Neural crest cell (in vitro differentiated cells): ENCODE results near the gene IL17RE. TPM values are rescaled to one million over a fixed set of nuclear protein-coding genes. Genes with fewer than 3 reads are reported as not detected.

Source experiments
- DNase-seq: peaks from one replicate; pipeline ENCODE4 v3.0.0; 2021; ENCODE audit warnings: low read depth, mixed read lengths, low spot score
- H3K27ac Mint-ChIP-seq: one replicate; pipeline ENCODE4 v1.8.0; 2021; ENCODE audit warnings: mild to moderate bottlenecking, mixed read lengths; ENCODE audit not compliant: unreplicated experiment
- H3K27me3 Mint-ChIP-seq: 2 replicates; pipeline ENCODE4 v1.8.0; 2021; ENCODE audit warnings: low read depth, mild to moderate bottlenecking, mixed read lengths
- H3K36me3 Mint-ChIP-seq: 2 replicates; pipeline ENCODE4 v1.8.0; 2021; ENCODE audit warnings: low read depth, mild to moderate bottlenecking, mixed read lengths
- H3K4me1 Mint-ChIP-seq: 2 replicates; pipeline ENCODE4 v1.8.0; 2021; ENCODE audit warnings: mixed read lengths
- H3K4me3 Mint-ChIP-seq: one replicate; pipeline ENCODE4 v1.8.0; 2021; ENCODE audit warnings: mild to moderate bottlenecking, mixed read lengths
- H3K9me3 Mint-ChIP-seq: 2 replicates; pipeline ENCODE4 v1.8.0; 2021; ENCODE audit warnings: mixed read lengths
- CTCF ChIP-seq: fragments of 200-600 bp; sonication (generic); conservative IDR thresholded peaks from 2 replicates; pipeline ENCODE4 v1.5.0; 2021; ENCODE audit warnings: antibody characterized with exemption, mild to moderate bottlenecking
- total RNA-seq: library from RNA; stranded (reverse); gene quantifications from 2 replicates; pipeline ENCODE4 v1.2.1, GENCODE V29; 2021

Gene IL17RE
- total RNA-seq, 1 donor from 2014 or later = 1.7 TPM

GRCh38 chr3:9884555-9885165 is 18.0 kb upstream of the IL17RE start:
- H3K36me3 Mint-ChIP-seq = no peaks in the 10 kb centered on the region
- H3K4me1 Mint-ChIP-seq = no peaks in the 10 kb centered on the region
- no peak overlapping the region for H3K27ac Mint-ChIP-seq
- DNase-seq = no peak
- no peaks in the 10 kb centered on the region for H3K9me3 Mint-ChIP-seq
- TF ChIP-seq CTCF = no peak
- no peak overlapping the region for H3K4me3 Mint-ChIP-seq
- no peaks in the 10 kb centered on the region for H3K27me3 Mint-ChIP-seq

GRCh38 chr3:9886328-9886727 is 16.3 kb upstream of the IL17RE start:
- no peak overlapping the region for H3K27ac Mint-ChIP-seq
- no peaks in the 10 kb centered on the region for H3K9me3 Mint-ChIP-seq
- no peak overlapping the region for H3K4me3 Mint-ChIP-seq
- TF ChIP-seq CTCF = no peak
- H3K36me3 Mint-ChIP-seq = no peaks in the 10 kb centered on the region
- DNase-seq = no peak
- H3K4me1 Mint-ChIP-seq = peaks cover 5% of the 10 kb centered on the region
- no peaks in the 10 kb centered on the region for H3K27me3 Mint-ChIP-seq

- H3K4me1 Mint-ChIP-seq = peaks cover 12% of the 10 kb centered on the region
Measured at GRCh38 chr3:9887480-9887879, 15.2 kb upstream of the IL17RE start.

DNA sequence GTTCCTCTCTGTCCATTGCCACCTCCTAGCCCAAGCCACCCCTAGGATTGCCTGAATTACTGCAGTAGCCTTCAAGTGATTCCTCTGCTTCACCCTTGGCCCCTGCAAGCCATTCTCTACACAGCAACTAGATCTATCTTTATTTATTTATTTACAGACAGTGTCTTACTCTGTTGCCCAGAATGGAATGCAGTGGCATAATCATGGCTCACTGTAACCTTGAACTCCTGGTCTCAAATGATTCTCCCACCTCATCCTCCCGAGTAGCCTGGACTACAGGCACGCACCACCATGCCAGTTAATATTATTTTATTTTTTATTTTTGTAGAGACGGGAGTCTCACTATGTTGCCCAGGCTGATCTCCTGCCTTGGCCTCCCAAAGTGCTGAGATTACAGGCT is 14.1 kb upstream of the IL17RE start:
- TF ChIP-seq CTCF = no peak
- H3K27me3 Mint-ChIP-seq = no peaks in the 10 kb centered on the region
- no peak overlapping the region for H3K27ac Mint-ChIP-seq
- H3K36me3 Mint-ChIP-seq = peaks cover 9% of the 10 kb centered on the region
- H3K4me3 Mint-ChIP-seq = peak overlapping the region; percentile 21
- peaks cover 19% of the 10 kb centered on the region for H3K4me1 Mint-ChIP-seq
- H3K9me3 Mint-ChIP-seq = no peaks in the 10 kb centered on the region
- no peak for DNase-seq

More at GRCh38 chr3:9887480-9887879, 15.2 kb upstream of the IL17RE start:
- no peak for DNase-seq
- Mint-ChIP-seq H3K4me3 (no peak overlapping the region), H3K27ac (no peak overlapping the region), H3K27me3 (no peaks in the 10 kb centered on the region), H3K9me3 (no peaks in the 10 kb centered on the region), H3K36me3 (peaks cover 2% of the 10 kb centered on the region)
- no peak for TF ChIP-seq CTCF

- DNase-seq = no peak
- TF ChIP-seq CTCF = no peak
- H3K4me1 Mint-ChIP-seq = peaks cover 19% of the 10 kb centered on the region
- no peaks in the 10 kb centered on the region for H3K27me3 Mint-ChIP-seq
- H3K36me3 Mint-ChIP-seq = peaks cover 9% of the 10 kb centered on the region
- H3K27ac Mint-ChIP-seq = no peak overlapping the region
- peak overlapping the region; percentile 99 for H3K4me3 Mint-ChIP-seq
- H3K9me3 Mint-ChIP-seq = no peaks in the 10 kb centered on the region
Measured at GRCh38 chr3:9889405-9889804, 13.2 kb upstream of the IL17RE start.
